Esophagus muscularis mucosa (tissue), 2 donors: ENCODE results near the gene GOLGA6B.

ENCODE experiments used
- POLR2A ChIP-seq: fragments of 450-650 bp; IDR thresholded peaks from one replicate; pipeline ENCODE4 v1.6.1; 2017; ENCODE audit warnings: antibody characterized with exemption, moderate library complexity, mild to moderate bottlenecking, low read depth
- POLR2AphosphoS5 ChIP-seq, 2 donors: sonication (generic); formaldehyde crosslinking; IDR thresholded peaks; one replicate each; pipeline ENCODE4 v1.6.1; 2017; ENCODE audit warnings: antibody characterized with exemption in 2 of 2

DNA sequence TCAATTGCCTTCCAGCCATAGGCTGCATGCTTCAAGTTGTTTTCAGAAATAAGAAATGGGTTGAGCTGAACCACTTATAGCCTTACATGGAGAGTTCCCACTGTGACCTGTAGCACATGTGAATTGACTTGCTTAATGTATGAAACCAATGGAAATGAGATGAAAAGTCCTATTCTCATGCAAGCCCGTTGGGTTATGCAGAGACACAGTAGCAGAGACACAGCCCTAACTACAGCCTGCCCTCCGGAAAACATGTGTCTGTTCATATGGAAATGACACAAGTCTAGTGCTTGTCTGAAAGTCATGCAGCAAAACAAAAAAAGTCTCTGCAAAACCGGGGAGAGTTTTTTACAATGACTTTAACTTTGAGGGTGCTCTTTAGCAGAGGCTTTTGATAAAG, 17.0 kb downstream of the GOLGA6B start:
- no peak for TF ChIP-seq POLR2AphosphoS5 (IDR thresholded peaks at IDR 0.05)
- no peak for TF ChIP-seq POLR2A
